HG03571 (cell line): Measurements from ENCODE around the gene POLR2B.

Experiments used
- ATAC-seq: cut with Tn5 transposase; IDR thresholded peaks from one replicate; pipeline ENCODE4 v1.9.1; 2021; ENCODE audit not compliant: unreplicated experiment

POLR2B gene

GRCh38 chr4:57078685-57079521 lies 100.2 kb downstream of the POLR2B start:
- ATAC-seq: no peak
